Measurements from ENCODE around the gene KDM4E.
"Not testable (repeated sequence)": the region's sequence is repeated elsewhere in the genome, so short reads cannot be mapped to it uniquely, and the experiment has no call there.

KDM4E gene

GRCh38 chr11:95024958-95025357, at the start of gene KDM4E:
KDM4E (plus strand) TSS chr11:95025258; CDS start chr11:95025558, 300 bp downstream.
- DNase-seq = no peak

DNA sequence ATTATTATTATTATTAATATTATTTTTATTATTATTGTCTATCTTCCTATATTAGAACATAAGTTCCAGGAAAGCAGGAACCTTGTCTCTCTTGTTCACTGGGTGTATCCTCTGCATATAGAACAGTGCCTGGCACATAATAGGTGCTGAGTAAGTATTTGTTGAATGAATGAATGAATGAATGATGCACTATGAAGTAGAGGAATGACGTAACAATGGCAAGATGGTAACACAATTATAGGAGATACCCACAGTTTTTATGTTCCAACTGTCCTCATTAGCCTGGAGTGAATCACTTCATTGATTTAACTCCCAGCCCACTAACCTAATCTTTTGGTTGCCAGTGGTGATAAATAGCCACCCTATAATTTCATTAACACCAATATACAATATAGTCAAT, 49.5 kb upstream of the KDM4E start:
- DNase-seq = no peak

DNA sequence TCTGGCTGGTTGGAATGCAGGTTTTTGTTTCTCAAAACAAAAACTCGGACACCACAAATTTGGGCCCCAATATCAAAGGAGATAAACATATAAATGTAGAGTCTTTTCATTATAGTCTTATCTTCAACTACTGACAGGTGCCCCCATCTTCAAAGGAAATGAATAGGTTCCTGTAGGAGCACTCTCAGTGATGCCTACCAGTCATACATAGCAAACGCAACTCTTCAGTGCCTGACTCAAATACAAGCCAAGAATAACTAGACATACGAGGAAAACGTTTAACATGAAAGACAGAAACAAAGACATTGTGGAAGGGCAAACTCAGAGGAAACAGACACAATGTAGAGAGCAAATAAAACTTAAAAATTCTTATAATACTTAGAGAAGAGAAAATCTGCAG, 37.7 kb upstream of the KDM4E start:
- DNase-seq = no peak

GRCh38 chr11:94988748-94989147, 36.3 kb upstream of the KDM4E start:
- DNase-seq = no peak

- no peak for DNase-seq
Observed at GRCh38 chr11:94993400-94993943, 31.6 kb upstream of the KDM4E start.

DNA sequence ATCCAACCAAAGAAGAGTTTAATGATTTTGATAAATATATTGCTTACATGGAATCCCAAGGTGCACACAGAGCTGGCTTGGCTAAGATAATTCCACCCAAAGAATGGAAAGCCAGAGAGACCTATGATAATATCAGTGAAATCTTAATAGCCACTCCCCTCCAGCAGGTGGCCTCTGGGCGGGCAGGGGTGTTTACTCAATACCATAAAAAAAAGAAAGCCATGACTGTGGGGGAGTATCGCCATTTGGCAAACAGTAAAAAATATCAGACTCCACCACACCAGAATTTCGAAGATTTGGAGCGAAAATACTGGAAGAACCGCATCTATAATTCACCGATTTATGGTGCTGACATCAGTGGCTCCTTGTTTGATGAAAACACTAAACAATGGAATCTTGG, 27.6 kb upstream of the KDM4E start:
- no peak for DNase-seq

DNA sequence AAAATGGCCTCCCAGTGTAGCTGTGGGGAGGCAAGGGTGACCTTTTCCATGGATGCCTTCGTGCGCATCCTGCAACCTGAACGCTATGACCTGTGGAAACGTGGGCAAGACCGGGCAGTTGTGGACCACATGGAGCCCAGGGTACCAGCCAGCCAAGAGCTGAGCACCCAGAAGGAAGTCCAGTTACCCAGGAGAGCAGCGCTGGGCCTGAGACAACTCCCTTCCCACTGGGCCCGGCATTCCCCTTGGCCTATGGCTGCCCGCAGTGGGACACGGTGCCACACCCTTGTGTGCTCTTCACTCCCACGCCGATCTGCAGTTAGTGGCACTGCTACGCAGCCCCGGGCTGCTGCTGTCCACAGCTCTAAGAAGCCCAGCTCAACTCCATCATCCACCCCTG, 26.8 kb upstream of the KDM4E start:
- DNase-seq = no peak

DNA sequence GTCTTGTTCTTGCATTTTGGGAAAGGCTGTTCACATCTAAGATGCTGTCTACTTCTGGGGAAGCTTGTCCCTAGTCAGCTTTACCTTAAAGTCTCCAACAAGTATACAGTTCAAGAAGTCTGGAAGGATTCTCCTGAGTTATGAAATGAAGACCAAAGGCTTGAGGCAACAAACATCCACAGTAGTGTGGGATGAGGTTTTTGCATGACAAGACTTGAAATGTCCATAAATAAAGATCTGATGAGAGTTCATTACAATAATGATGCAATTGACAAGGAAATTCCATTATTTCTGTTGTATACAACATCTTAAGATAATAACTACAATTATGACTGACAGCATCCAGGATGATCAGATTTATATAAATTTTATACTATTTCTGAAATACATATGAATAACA, 21.3 kb upstream of the KDM4E start:
- no peak for DNase-seq

GRCh38 chr11:95005642-95006041, 19.4 kb upstream of the KDM4E start:
- DNase-seq = no peak

GRCh38 chr11:95011376-95011775, 13.7 kb upstream of the KDM4E start:
- DNase-seq = no peak

GRCh38 chr11:95014184-95014821, 10.8 kb upstream of the KDM4E start:
- peak; percentile 22 to 28 for DNase-seq

GRCh38 chr11:95016139-95016538, 8.9 kb upstream of the KDM4E start:
- DNase-seq = no peak

DNA sequence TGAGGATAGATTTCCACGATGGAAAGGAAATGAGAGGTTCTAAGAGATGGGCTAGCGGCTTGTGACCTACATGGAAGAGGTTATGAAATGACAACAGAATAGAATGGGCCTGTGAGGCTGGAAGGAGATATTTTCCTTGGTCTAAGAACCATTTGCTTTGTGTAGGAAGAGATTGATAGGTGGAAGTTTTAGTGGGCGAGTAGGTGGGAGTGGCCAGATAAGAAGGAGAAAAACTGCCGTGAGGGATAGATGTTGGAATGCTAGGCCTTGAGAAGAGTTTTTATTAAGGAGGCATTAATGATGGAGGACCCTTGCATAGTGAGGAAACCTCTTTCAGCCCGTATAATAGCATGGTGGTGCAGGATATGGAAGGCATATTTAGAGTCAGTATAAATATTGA, 3.6 kb upstream of the KDM4E start:
- DNase-seq = not testable (repeated sequence)

GRCh38 chr11:95025594-95025993, 536 bp downstream of the KDM4E start:
- DNase-seq = not testable (repeated sequence)

- no peak for DNase-seq
Observed at GRCh38 chr11:95028357-95028756, 3.3 kb downstream of the KDM4E start.

GRCh38 chr11:95033051-95033450, 8.0 kb downstream of the KDM4E start:
- DNase-seq = no peak

- DNase-seq = no peak
Observed at GRCh38 chr11:95035316-95035715, 10.3 kb downstream of the KDM4E start.

DNA sequence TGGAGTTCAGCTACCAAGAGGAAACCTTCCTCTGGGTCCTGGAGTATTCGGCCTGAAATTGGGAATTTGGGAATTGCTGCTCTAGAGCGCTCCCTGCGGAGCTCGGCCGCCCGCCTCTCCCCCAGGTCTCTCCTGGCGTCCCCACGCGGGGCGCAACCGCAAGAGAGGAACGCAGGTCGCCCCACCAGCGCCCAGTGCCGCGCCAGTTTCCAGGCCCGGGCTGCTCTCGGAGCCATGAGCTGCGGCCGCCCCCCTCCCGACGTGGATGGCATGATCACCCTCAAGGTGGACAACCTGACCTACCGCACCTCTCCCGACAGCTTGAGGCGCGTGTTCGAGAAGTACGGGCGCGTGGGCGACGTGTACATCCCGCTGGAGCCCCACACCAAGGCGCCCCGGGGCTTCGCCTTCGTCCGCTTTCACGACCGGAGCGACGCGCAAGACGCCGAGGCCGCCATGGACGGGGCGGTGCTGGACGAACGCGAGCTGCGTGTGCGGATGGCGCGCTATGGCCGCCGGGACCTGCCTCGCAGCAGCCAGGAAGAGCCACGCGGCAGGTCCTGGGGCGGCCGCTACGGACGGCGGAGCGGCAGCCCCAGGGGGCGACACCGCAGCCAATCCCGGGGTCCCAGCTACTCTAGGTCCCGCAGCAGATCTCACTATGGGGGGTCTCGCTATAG, 12.4 kb downstream of the KDM4E start:
- not testable (repeated sequence) for DNase-seq

GRCh38 chr11:95042239-95042638, 17.2 kb downstream of the KDM4E start:
- DNase-seq = no peak

GRCh38 chr11:95042906-95043305, 17.8 kb downstream of the KDM4E start:
- no peak for DNase-seq

DNA sequence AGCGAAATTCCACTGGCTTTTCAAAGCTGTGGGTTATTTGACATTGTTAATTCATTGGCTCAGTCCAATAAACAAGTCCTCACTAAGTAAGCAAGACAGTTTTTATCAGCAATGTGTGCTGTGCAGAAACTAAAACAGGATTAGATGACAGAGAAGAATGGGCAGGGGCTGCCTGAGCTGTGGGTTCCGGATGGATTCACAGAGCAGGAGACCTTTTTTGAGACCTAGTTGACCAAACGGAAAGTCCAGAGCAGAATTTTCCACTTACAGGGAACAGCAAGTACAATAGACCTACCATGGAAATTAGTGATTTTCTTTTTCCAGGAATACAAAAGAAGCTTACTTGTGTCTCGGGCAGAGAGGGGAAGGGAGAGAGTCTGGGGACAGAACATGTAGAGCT, 19.0 kb downstream of the KDM4E start:
- DNase-seq = no peak

- DNase-seq = no peak
Observed at GRCh38 chr11:95045812-95046211, 20.8 kb downstream of the KDM4E start.

DNA sequence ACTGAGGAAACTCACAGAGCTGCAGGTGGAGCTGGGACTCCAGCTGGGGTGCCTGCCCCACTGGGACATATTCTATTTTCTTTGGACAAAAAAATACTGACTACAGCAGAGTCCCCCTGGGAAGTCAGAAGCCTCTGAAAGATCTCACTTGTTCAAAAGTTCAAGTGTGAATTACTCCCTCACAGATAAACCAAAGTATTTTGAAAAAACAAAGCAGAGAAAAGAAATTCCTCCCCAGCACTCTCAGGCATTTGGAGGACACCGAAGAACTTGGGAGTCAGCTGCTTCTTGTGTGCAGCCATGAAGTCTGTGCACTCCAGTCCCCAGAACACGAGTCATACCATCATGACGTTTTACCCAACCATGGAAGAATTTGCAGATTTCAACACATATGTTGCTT, 24.1 kb downstream of the KDM4E start, which contains the start of gene KDM4F:
KDM4F (plus strand) TSS at position 301 of the 400 bp plus-strand sequence.
- DNase-seq = not testable (repeated sequence)

DNA sequence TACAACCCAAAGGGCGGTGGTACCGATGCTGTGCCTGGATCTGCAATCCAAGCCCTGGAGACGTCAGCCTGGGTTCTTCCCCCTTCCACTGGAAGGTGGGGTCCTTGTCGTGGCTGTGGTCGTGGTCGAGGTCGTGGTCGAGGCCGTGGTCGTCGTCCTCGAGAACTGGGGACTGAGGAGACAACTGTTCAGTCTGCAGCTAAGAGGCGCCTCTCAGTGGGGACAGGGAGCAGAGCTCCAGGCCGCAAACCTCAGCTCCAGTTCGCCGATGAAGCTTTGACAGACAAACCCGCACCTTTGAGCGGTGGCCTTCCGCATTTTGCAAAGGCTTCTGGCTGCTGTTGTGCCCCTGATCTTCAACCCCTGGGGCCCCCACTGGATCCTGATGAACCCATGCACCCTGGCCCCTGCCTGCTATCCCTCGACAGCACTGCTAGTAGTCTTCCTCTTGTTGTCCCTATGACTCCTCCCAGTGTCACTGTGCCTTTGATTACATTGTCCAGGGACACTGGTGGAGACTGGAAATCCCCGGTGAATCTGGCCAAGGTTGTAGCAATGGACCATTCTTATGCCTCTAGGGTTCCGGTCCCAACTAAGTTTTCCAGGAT, 25.6 kb downstream of the KDM4E start:
- no peak for DNase-seq
